ENCODE results near the gene PSTPIP1. TPM values are rescaled to one million over a fixed set of nuclear protein-coding genes. Genes with fewer than 3 reads are reported as not detected.

PSTPIP1 gene
- polyA plus RNA-seq, 1 donor (not counting 4 experiments of a cell fraction or from before 2014, with no cell fraction given), result 9.6 TPM

- Histone ChIP-seq H3K9ac (ENCODE audit: control insufficient read depth, extremely low read depth, insufficient read depth, low read length) (no peak overlapping the region), H4K20me1 (ENCODE audit: control insufficient read depth, extremely low read depth, insufficient read depth, low read length) (no peaks in the 10 kb centered on the region), H3K9me1 (ENCODE audit: control insufficient read depth, extremely low read depth, insufficient read depth, low read length) (no peaks in the 10 kb centered on the region), H3K27me3 (ENCODE audit: control insufficient read depth, extremely low read depth, insufficient read depth, low read length) (no peaks in the 10 kb centered on the region), H3K4me3 (ENCODE audit: control insufficient read depth in 2 of 3, extremely low read depth in 1 of 3, insufficient read depth in 2 of 3, low read depth in 1 of 3, low read length in 3 of 3) (no peak overlapping the region), H3K4me2 (ENCODE audit: control insufficient read depth, extremely low read depth, insufficient read depth, low read depth, low read length) (no peak overlapping the region), H3K4me1 (ENCODE audit: control insufficient read depth, extremely low read depth, insufficient read depth, low read length) (peaks cover 13% of the 10 kb centered on the region), H2AFZ (ENCODE audit: control insufficient read depth, low read length) (no peak overlapping the region), H3K9me3 (ENCODE audit: control insufficient read depth, low read depth, low read length) (no peaks in the 10 kb centered on the region), H3K27ac (ENCODE audit: control insufficient read depth, insufficient read depth, low read length) (no peak overlapping the region), H3K79me2 (ENCODE audit: control insufficient read depth, insufficient read depth, low read length) (no peaks in the 10 kb centered on the region), H3K36me3 (ENCODE audit: control insufficient read depth in 2 of 2, extremely low read depth in 1 of 2, insufficient read depth in 2 of 2, low read length in 2 of 2) (peaks cover 5 to 11% of the 10 kb centered on the region in 2 experiments)
- FAIRE-seq, result no peak
- DNase-seq (ENCODE audit: low read depth, low spot score), result no peak
- dilution Hi-C loops (cut with MboI; ENCODE audit: extremely low pct_ligation_motif_present, low sequenced_read_pairs), result no loop called here
- TF ChIP-seq CTCF (optimal IDR thresholded peaks at IDR 0.05 in 1 of 3, IDR thresholded peaks at IDR 0.05 in 1 of 3, conservative IDR thresholded peaks at IDR 0.05 in 1 of 3; ENCODE audit: extremely low read depth in 1 of 3, insufficient read depth in 2 of 3, low read length in 3 of 3) (no peak), EZH2 (IDR thresholded peaks at IDR 0.05; ENCODE audit: low read length) (no peak)
Measured at GRCh38 chr15:77018796-77019505, 24.0 kb downstream of the PSTPIP1 start.

GRCh38 chr15:77019521-77020331, 24.8 kb downstream of the PSTPIP1 start:
- no peak for FAIRE-seq
- no peak overlapping the region for H2AFZ ChIP-seq (ENCODE audit: control insufficient read depth, low read length)

More at GRCh38 chr15:77019521-77020331, 24.8 kb downstream of the PSTPIP1 start:
- Histone ChIP-seq H3K9ac (ENCODE audit: control insufficient read depth, extremely low read depth, insufficient read depth, low read length) (no peak overlapping the region), H4K20me1 (ENCODE audit: control insufficient read depth, extremely low read depth, insufficient read depth, low read length) (no peaks in the 10 kb centered on the region), H3K27me3 (ENCODE audit: control insufficient read depth, extremely low read depth, insufficient read depth, low read length) (no peaks in the 10 kb centered on the region), H3K79me2 (ENCODE audit: control insufficient read depth, insufficient read depth, low read length) (no peaks in the 10 kb centered on the region), H3K9me1 (ENCODE audit: control insufficient read depth, extremely low read depth, insufficient read depth, low read length) (no peaks in the 10 kb centered on the region), H3K36me3 (ENCODE audit: control insufficient read depth in 2 of 2, extremely low read depth in 1 of 2, insufficient read depth in 2 of 2, low read length in 2 of 2) (peaks cover 5 to 11% of the 10 kb centered on the region in 2 experiments), H3K4me2 (ENCODE audit: control insufficient read depth, extremely low read depth, insufficient read depth, low read depth, low read length) (no peak overlapping the region), H3K9me3 (ENCODE audit: control insufficient read depth, low read depth, low read length) (no peaks in the 10 kb centered on the region), H3K4me1 (ENCODE audit: control insufficient read depth, extremely low read depth, insufficient read depth, low read length) (peaks cover 11% of the 10 kb centered on the region), H3K4me3 (ENCODE audit: control insufficient read depth in 2 of 3, extremely low read depth in 1 of 3, insufficient read depth in 2 of 3, low read depth in 1 of 3, low read length in 3 of 3) (no peak overlapping the region), H3K27ac (ENCODE audit: control insufficient read depth, insufficient read depth, low read length) (no peak overlapping the region)
- TF ChIP-seq EZH2 (IDR thresholded peaks at IDR 0.05; ENCODE audit: low read length), result no peak
- TF ChIP-seq CTCF (optimal IDR thresholded peaks at IDR 0.05 in 1 of 3, IDR thresholded peaks at IDR 0.05 in 1 of 3, conservative IDR thresholded peaks at IDR 0.05 in 1 of 3; ENCODE audit: extremely low read depth in 1 of 3, insufficient read depth in 2 of 3, low read length in 3 of 3), result no peak
- no peak for DNase-seq (ENCODE audit: low read depth, low spot score)
- dilution Hi-C loops (cut with MboI; ENCODE audit: extremely low pct_ligation_motif_present, low sequenced_read_pairs), result no loop called here
